Liver (tissue), 9 donors: ENCODE measurements around the gene ANG. TPM values are rescaled to one million over a fixed set of nuclear protein-coding genes. Genes with fewer than 3 reads are reported as not detected.

Source experiments
- DNase-seq: peaks from one replicate; pipeline ENCODE4 v3.0.0-alpha.2; 2017; ENCODE audit warnings: low spot score
- H3K27ac ChIP-seq, 2 donors: one replicate each; pipeline ENCODE4 v1.7.0; 2013; ENCODE audit warnings: inconsistent platforms in 2 of 2, low read length in 2 of 2, control low read depth in 1 of 2, low read depth in 1 of 2, mild to moderate bottlenecking in 1 of 2
- H3K27me3 ChIP-seq, 4 donors: one replicate each; pipeline versions ENCODE4 v1.6.1 to v1.7.0; 2013; ENCODE audit warnings: low read length in 3 of 4, inconsistent platforms in 1 of 4, mild to moderate bottlenecking in 1 of 4, moderate library complexity in 1 of 4; ENCODE audit not compliant: control insufficient read depth in 4 of 4, insufficient read depth in 4 of 4
- H3K36me3 ChIP-seq, 4 donors: one replicate each; pipeline versions ENCODE4 v1.6.1 to v1.7.0; 2013; ENCODE audit warnings: low read length in 3 of 4, mild to moderate bottlenecking in 3 of 4, low read depth in 1 of 4, moderate library complexity in 1 of 4; ENCODE audit not compliant: control insufficient read depth in 4 of 4, insufficient read depth in 3 of 4
- H3K4me1 ChIP-seq, 4 donors: one replicate each; pipeline versions ENCODE4 v1.6.1 to v1.7.0; 2013; ENCODE audit warnings: low read length in 3 of 4, mild to moderate bottlenecking in 3 of 4, moderate library complexity in 1 of 4; ENCODE audit not compliant: control insufficient read depth in 4 of 4, insufficient read depth in 4 of 4
- H3K4me3 ChIP-seq, 3 donors: one replicate each; pipeline versions ENCODE4 v1.6.1 to v1.7.0; 2013; ENCODE audit warnings: low read length in 3 of 3, control low read depth in 1 of 3, low read depth in 1 of 3, mild to moderate bottlenecking in 1 of 3
- H3K9ac ChIP-seq, 2 donors: one replicate each; pipeline ENCODE4 v1.7.0; 2013; ENCODE audit warnings: low read length in 2 of 2, mild to moderate bottlenecking in 2 of 2, moderate library complexity in 2 of 2, control low read depth in 1 of 2, low read depth in 1 of 2
- H3K9me3 ChIP-seq, 4 donors: one replicate each; pipeline versions ENCODE4 v1.6.1 to v1.7.0; 2013; ENCODE audit warnings: low read length in 3 of 4; ENCODE audit not compliant: control insufficient read depth in 4 of 4
- FOXA1 ChIP-seq: IDR thresholded peaks from 2 replicates; pipeline ENCODE4 v1.6.1; 2016; ENCODE audit warnings: antibody characterized with exemption
- FOXA2 ChIP-seq: IDR thresholded peaks from 2 replicates; pipeline ENCODE4 v1.6.1; 2016; ENCODE audit warnings: antibody characterized with exemption
- GABPA ChIP-seq, 2 donors: IDR thresholded peaks in 1 of 2; conservative IDR thresholded peaks in 1 of 2; 2 replicates each; pipeline ENCODE4 v1.6.1; 2016; ENCODE audit warnings: antibody characterized with exemption in 2 of 2, mild to moderate bottlenecking in 1 of 2, moderate library complexity in 1 of 2
- HNF4A ChIP-seq, 2 donors: conservative IDR thresholded peaks; 2 replicates each; pipeline ENCODE4 v1.6.1; 2016; ENCODE audit warnings: antibody characterized with exemption in 2 of 2, mild to moderate bottlenecking in 2 of 2
- HNF4G ChIP-seq: IDR thresholded peaks from 2 replicates; pipeline ENCODE4 v1.6.1; 2016; ENCODE audit warnings: antibody characterized with exemption
- JUND ChIP-seq, 2 donors: IDR thresholded peaks; 2 replicates each; pipeline ENCODE4 v1.6.1; 2016; ENCODE audit warnings: antibody characterized with exemption in 2 of 2
- NR2F2 ChIP-seq: IDR thresholded peaks from 2 replicates; pipeline ENCODE4 v1.6.1; 2016; ENCODE audit warnings: antibody characterized with exemption
- RAD21 ChIP-seq, 2 donors: IDR thresholded peaks; 2 replicates each; pipeline ENCODE4 v1.6.1; 2016; ENCODE audit warnings: antibody characterized with exemption in 2 of 2, mild to moderate bottlenecking in 2 of 2
- SP1 ChIP-seq: IDR thresholded peaks from 2 replicates; pipeline ENCODE4 v1.6.1; 2018; ENCODE audit warnings: antibody characterized with exemption, mild to moderate bottlenecking
- TAF1 ChIP-seq: conservative IDR thresholded peaks from 2 replicates; pipeline ENCODE4 v1.6.1; 2016; ENCODE audit warnings: antibody characterized with exemption, mild to moderate bottlenecking
- ZBTB33 ChIP-seq: IDR thresholded peaks from 2 replicates; pipeline ENCODE4 v1.6.1; 2016; ENCODE audit warnings: antibody characterized with exemption
- WGBS: extraction: QIAGEN DNeasy Blood & Tissue Kit; methylation state at CpG from one replicate; pipeline ENCODE4 v1.1.7; 2013; 5-methylcytosine and 5-hydroxymethylcytosine counted together
- polyA plus RNA-seq, 2 donors: library from polyadenylated mRNA; stranded (reverse) in 1 of 2; unstranded in 1 of 2; fragments of 200-250 nt in 1 of 2; fragments of >200 nt in 1 of 2; fragmentation: Nextera tagmentation in 1 of 2; extraction: Ambion mirVana in 1 of 2; gene quantifications; one replicate each; pipeline versions ENCODE4 v1.2.1 to v1.2.3, GENCODE V29; 2013 to 2015
- total RNA-seq, 2 donors: library from RNA; depleted of rRNA; stranded (reverse); fragments of >200 nt; gene quantifications; one replicate each; pipeline ENCODE4 v1.2.3, GENCODE V29; 2014
- TF ChIP-seq, protein P1 (sequence below): IDR thresholded peaks from 2 replicates; pipeline ENCODE4 v1.6.1; 2016; ENCODE audit warnings: antibody characterized with exemption, mild to moderate bottlenecking
- TF ChIP-seq, protein P2 (sequence below): IDR thresholded peaks from 2 replicates; pipeline ENCODE4 v1.6.1; 2016; ENCODE audit warnings: antibody characterized with exemption
- TF ChIP-seq, protein P3 (sequence below): IDR thresholded peaks from 2 replicates; pipeline ENCODE4 v1.6.1; 2016; ENCODE audit warnings: antibody characterized with exemption
- donor health status: healthy.
- donor health status: healthy.
- donor health status: healthy.
- donor health status: healthy.
- donor health status: healthy.

Gene ANG
- total and polyA plus RNA-seq, 4 donors = 153 to 2,524 (median 1,379) TPM

DNA sequence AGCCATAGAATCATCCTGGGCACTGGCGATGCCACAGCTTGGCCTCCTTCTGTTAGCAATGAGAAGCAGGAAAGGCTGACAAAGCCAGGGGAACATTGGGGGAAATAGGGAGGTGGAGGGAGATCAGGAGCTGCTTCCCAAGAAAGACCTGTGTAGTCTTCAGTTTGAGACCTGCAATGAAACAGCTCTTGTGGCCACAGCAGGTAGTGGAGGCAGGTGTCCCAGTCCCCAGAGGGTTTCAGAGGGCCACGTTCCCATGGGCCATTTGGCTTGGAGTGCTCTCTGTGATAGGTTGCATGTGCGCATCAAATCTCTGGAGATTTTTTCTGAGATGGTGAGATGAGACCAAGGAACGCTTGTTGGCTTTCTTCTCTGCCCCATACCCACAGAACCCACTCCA is 32.7 kb upstream of the ANG start:
- Histone ChIP-seq H3K4me1 (no peaks in the 10 kb centered on the region), H3K36me3 (no peaks in the 10 kb centered on the region), H3K27me3 (peaks cover 0 to 27% (median 11%) of the 10 kb centered on the region in 4 donors), H3K27ac (no peak overlapping the region), H3K4me3 (no peak overlapping the region), H3K9me3 (no peaks in the 10 kb centered on the region), H3K9ac (no peak overlapping the region)
- WGBS = 85% methylated on average over 4 of the region's 4 CpGs
- no peak for TF ChIP-seq FOXA2
- TF ChIP-seq JUND (IDR thresholded peaks at IDR 0.05) = no peak
- TF ChIP-seq HNF4G = no peak
- no peak for TF ChIP-seq FOXA1
- TF ChIP-seq, protein P1, sequence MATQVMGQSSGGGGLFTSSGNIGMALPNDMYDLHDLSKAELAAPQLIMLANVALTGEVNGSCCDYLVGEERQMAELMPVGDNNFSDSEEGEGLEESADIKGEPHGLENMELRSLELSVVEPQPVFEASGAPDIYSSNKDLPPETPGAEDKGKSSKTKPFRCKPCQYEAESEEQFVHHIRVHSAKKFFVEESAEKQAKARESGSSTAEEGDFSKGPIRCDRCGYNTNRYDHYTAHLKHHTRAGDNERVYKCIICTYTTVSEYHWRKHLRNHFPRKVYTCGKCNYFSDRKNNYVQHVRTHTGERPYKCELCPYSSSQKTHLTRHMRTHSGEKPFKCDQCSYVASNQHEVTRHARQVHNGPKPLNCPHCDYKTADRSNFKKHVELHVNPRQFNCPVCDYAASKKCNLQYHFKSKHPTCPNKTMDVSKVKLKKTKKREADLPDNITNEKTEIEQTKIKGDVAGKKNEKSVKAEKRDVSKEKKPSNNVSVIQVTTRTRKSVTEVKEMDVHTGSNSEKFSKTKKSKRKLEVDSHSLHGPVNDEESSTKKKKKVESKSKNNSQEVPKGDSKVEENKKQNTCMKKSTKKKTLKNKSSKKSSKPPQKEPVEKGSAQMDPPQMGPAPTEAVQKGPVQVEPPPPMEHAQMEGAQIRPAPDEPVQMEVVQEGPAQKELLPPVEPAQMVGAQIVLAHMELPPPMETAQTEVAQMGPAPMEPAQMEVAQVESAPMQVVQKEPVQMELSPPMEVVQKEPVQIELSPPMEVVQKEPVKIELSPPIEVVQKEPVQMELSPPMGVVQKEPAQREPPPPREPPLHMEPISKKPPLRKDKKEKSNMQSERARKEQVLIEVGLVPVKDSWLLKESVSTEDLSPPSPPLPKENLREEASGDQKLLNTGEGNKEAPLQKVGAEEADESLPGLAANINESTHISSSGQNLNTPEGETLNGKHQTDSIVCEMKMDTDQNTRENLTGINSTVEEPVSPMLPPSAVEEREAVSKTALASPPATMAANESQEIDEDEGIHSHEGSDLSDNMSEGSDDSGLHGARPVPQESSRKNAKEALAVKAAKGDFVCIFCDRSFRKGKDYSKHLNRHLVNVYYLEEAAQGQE = no peak
- TF ChIP-seq ZBTB33 = no peak
- TF ChIP-seq SP1 = no peak
- TF ChIP-seq RAD21 (IDR thresholded peaks at IDR 0.05) = no peak
- no peak for DNase-seq

GRCh38 chr14:20656274-20656673 is 32.3 kb upstream of the ANG start:
- Histone ChIP-seq H3K9me3 (no peaks in the 10 kb centered on the region), H3K27ac (no peak overlapping the region), H3K27me3 (peaks cover 0 to 27% (median 11%) of the 10 kb centered on the region in 4 donors), H3K36me3 (no peaks in the 10 kb centered on the region), H3K4me1 (no peaks in the 10 kb centered on the region), H3K4me3 (no peak overlapping the region), H3K9ac (no peak overlapping the region)
- 84% methylated on average over 4 of the region's 4 CpGs for WGBS
- no peak for DNase-seq
- TF ChIP-seq HNF4A (conservative IDR thresholded peaks at IDR 0.05) (no peak), HNF4G (no peak), TAF1 (no peak), ZBTB33 (no peak), RAD21 (IDR thresholded peaks at IDR 0.05) (no peak), GABPA (IDR thresholded peaks at IDR 0.05 in 1 of 2, conservative IDR thresholded peaks at IDR 0.05 in 1 of 2) (no peak), NR2F2 (no peak), FOXA1 (no peak)
- TF ChIP-seq, protein P2, sequence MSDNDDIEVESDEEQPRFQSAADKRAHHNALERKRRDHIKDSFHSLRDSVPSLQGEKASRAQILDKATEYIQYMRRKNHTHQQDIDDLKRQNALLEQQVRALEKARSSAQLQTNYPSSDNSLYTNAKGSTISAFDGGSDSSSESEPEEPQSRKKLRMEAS = no peak
- TF ChIP-seq, protein P3, sequence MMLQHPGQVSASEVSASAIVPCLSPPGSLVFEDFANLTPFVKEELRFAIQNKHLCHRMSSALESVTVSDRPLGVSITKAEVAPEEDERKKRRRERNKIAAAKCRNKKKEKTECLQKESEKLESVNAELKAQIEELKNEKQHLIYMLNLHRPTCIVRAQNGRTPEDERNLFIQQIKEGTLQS = no peak
